ENCODE results near the gene ID2.

DNA sequence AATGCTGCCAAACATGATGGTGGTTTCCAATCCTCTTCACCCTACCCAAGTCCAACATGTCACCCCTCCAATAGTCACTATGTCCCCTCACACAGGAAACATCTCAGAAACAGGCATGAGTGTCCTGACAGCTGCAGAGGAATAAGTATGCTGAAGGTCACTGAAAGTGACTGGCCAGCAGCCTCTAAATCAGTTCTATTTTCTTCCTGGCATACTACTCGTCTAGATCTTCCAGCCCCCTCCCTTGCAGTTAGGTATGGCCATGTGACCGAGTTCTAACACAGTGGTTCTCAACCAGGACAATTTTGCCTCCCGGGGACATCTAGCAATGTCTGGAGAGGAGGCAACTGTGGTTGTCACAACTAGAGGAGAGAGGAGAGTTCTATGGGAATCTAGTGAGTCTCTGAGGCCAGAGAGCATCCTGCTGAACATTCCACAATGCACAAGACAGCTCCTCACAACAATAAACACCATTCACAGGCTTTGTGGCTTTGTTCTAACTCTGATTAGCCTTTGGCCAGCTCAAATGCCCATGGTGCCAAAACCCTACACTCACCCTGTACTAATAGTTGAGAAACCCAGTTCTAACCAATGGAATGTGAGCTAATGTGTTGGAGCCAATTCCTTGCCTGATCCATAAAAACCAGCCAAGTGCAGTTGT, 12.6 kb upstream of the ID2 start:
- TF ChIP-seq EZH2 (IDR thresholded peaks at IDR 0.05; ENCODE audit: borderline replicate concordance, insufficient read depth, low read depth, low read length, poor library complexity, severe bottlenecking), result no peak
- TF ChIP-seq, protein P1, sequence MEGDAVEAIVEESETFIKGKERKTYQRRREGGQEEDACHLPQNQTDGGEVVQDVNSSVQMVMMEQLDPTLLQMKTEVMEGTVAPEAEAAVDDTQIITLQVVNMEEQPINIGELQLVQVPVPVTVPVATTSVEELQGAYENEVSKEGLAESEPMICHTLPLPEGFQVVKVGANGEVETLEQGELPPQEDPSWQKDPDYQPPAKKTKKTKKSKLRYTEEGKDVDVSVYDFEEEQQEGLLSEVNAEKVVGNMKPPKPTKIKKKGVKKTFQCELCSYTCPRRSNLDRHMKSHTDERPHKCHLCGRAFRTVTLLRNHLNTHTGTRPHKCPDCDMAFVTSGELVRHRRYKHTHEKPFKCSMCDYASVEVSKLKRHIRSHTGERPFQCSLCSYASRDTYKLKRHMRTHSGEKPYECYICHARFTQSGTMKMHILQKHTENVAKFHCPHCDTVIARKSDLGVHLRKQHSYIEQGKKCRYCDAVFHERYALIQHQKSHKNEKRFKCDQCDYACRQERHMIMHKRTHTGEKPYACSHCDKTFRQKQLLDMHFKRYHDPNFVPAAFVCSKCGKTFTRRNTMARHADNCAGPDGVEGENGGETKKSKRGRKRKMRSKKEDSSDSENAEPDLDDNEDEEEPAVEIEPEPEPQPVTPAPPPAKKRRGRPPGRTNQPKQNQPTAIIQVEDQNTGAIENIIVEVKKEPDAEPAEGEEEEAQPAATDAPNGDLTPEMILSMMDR (IDR thresholded peaks at IDR 0.05), result no peak

All from B cell (primary cell).